Activated CD8-positive, alpha-beta memory T cell treated with anti-CD3 and anti-CD28 coated beads, Interleukin-2, amount 50 U/mL, for 4 hours (primary cell): ENCODE data around the gene IL2RG.

Experiments used
- DNase-seq: peaks from one replicate; pipeline ENCODE4 v3.0.0-alpha.2; 2020

IL2RG gene

DNA sequence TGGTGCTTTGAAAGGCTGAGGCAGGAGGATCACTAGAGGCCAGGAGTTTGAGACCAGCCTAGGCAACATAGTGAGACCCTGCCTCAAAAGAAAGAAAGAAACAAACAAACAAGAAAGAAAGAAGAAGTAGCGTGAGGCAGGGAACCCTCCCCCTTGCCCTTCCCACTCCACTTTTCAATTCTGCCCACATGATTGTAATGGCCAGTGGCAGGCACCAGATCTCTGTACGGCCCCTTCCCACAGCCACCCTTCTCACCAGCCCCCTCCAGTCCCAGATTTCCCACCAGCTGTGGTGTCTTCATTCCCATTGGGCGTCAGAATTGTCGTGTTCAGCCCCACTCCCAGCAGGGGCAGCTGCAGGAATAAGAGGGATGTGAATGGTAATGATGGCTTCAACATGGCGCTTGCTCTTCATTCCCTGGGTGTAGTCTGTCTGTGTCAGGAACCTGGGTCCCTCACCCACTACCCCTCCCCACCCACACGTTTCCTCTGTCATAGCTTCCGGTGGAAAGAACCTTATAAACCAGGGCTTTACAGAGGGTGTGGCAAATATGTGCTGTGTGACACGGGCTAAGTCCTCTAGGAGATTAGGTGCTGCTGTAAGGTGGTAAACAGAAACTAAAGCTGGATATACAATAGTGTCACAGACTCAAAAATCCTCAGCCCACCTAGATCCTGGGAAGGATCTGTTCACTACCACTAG, at the start of gene IL2RG:
TSS of gene IL2RG (minus strand) at position 437 of the 703 bp plus-strand sequence. CDS start at position 399, 38 bp downstream.
- DNase-seq: peak; percentile 76

- DNase-seq: no peak
Measured at GRCh38 chrX:71160475-71160874, 49.1 kb upstream of the IL2RG start.

DNA sequence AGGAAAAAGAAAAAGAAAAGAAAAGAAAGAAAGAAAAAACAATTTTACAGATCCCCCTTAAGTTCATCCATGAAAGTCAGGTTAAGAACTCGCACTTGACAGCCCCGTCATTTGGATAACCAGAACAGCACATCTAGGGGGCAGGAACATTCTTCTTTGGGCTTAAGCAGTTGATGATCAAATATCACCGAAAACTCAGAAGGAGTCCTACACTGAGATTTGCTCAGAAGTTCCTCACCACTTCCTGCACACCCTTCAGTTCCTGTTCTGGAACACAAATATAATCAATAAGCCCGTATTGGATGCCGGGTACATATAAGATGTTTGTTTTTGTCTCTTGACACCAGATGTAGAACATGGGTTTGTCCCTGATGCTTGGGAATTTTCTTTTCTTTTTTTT, 48.0 kb upstream of the IL2RG start:
- DNase-seq: no peak

- no peak for DNase-seq
Measured at GRCh38 chrX:71158603-71159002, 47.2 kb upstream of the IL2RG start.

DNA sequence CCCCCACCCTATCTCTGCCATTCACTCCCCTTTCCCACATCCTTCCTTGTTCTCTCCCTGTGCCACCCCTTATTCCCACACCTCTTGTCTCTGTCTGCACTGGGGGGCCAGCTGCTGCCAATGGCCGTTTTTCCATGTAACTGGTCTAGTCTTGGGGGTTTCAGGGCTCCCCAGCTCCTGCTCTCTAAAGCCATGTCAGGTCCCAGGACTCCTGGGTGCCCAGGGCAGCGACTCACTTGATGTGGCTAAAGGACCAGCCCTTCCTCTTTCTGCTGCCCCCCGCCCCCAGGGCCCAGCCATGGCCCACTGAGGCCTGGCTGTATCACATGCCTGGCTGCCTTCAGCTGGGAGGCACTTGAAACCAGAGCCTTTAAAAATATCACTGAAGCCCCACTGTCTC, 43.3 kb upstream of the IL2RG start:
- DNase-seq: no peak

- DNase-seq: no peak
Measured at GRCh38 chrX:71154196-71154595, 42.8 kb upstream of the IL2RG start.

DNA sequence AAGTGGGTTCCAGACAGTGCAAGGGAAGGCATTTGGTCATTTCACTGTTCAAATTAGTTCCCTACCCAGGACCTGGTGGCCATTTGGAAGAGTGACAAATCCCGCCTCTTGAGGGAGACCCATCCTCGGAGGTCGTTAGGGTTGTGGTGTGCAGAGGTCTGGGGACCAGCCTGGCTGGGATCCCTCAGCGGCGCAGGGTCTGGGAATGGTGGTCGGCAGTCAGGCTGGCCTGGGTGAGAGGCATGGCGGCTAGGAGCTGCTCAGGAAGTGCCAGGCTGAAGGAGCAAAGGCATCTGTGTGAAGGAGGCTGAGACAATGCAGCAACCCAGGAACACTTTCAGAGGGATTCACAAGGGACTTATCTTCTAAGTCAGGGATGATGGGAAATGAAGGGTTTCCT, 40.0 kb upstream of the IL2RG start:
- DNase-seq: no peak

DNA sequence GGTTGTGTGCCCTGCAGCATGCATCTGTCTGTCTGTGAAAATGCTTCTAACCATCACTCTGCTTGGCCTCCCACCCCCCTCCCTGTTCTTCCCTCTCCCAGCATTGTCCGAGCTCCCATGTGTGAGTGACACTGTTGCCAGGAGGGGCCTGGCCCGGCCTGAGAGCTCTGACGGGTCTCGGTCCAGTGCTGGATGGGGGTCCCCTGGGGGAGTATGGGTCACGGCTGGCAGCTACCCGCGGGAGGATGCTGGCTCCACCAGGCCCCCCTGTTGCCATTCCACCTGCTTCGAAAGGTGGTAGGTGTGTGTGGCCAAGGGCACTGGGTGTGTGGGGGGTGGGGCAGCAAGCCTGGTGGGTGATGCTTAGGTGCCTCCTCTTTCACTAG, 36.9 kb upstream of the IL2RG start:
- DNase-seq: no peak

DNA sequence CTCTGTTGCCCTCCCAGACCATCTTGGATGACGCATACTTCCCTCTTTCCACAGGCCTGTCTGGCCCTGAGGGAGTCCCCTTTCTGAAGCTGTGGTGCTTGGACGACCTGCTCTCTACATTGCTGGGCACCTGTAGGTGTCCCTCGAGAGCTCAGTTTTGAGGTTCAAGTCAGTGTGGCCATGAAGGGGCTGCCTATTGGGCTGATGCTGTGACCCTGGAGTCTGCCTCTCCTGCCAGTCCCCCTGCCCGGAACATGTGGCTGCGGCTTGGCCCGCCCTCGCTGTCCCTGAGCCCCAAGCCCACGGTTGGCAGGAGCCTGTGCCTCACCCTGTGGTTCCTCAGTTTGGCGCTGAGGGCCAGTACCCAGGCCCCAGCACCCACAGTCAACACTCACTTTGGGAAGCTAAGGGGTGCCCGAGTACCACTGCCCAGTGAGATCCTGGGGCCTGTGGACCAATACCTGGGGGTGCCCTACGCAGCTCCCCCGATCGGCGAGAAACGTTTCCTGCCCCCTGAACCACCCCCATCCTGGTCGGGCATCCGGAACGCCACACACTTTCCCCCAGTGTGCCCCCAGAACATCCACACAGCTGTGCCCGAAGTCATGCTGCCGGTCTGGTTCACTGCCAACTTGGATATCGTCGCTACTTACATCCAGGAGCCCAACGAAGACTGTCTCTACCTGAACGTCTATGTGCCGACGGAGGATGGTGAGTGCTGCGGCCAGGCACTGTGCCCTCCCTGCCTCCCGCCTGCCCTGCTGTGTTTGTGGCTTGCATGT, 36.3 kb upstream of the IL2RG start:
- no peak for DNase-seq

DNA sequence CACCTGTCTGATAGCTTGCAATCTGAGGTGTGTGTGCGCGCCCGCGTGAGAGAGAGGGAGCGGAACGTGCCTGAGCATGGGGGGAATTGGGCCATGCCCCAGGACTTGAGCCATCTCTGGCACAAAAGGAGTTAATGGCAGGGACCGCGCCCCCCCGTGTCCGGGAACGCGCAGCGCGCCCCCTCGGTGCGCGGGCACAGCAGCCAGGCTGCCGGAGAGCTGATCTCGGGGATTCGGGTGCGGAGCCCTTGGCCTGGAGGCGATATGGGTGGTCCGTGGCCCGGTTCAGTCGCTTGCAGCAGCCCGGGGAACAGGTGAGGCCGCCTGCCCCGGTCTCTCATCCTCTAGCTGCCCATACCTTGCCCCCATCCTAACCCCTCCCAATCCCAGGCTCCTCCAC, 33.3 kb upstream of the IL2RG start, which contains the start of gene NLGN3:
TSS of gene NLGN3 (plus strand) at position 191 of the 400 bp plus-strand sequence. CDS start 2,909 bp downstream, outside the sequence.
- no peak for DNase-seq

DNA sequence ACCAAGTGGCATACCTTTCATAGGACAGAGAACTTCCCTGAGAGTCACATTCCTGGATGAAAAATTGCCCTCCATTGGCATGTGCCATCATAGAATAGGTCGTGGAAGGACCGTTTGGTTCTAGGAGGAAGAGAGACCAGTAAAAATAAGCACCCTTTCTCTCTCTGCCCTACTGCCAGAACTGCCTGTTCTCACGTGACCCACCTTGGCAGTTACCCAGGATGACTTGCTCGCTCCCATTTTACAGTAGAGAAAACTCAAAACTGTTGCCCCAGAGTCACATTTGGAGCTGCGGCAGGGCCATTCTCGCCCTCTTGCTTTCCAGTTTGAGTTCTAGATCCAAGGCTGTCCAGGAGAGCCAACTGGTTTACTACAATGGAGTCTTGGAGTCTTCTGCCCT, 32.1 kb upstream of the IL2RG start:
- DNase-seq: no peak

- DNase-seq: no peak
Measured at GRCh38 chrX:71140440-71140839, 29.1 kb upstream of the IL2RG start.

DNA sequence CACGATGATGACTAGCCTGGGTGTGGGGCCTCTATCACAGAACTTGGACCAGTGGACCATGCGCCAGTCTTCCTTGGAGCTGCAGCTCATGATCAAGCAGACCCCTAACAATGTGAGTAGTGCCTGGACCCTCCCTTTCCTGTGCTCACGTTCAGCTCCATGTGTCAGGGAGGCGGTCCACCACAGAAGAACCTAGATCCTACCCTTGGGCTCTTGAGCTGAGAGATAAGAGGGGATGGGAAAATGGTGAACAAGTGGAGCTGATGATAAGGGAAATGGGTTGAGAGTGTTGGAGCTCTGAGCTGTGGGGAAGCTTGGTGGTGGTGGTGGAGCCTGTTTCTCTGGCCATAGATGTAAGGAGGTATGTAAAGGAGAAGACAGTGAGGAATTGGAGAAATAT, 20.1 kb upstream of the IL2RG start:
- no peak for DNase-seq

DNA sequence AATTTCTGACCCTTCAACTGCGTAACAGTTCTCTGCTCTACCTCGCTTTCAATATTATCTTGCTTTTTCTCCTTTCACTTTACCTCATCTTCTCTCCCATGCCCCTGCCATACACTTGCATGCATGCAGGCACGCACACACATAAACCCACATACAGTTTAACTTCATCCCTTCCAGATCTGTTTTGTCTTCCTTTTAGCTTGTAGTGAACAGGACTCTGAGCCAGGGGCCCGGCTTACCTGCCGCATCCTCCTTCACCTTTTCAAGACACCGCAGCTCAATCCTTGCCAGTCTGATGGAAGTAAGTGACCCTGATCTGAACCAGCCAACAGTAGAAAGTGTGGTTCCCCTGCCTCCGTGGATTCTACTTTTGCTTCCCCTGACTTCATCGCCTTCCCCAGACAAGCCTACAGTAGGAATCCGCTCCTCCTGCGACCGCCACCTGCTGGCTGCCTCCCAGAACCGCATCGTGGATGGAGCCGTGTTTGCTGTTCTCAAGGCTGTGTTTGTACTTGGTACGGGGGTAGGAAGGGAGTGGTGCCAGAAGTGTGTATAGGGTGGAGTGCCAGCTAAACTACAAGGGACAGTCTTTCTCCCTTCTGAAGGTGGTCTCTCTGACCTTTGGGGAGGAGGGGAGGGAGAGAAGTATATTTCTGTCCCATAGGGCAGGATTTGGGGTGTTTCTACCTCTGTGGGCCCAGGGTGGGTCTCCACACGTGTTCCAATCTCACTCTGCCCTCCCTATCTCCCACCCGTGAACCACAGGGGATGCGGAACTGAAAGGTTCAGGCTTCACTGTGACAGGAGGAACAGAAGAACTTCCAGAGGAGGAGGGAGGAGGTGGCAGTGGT, 17.8 kb upstream of the IL2RG start:
- DNase-seq: peak; percentile 79

DNA sequence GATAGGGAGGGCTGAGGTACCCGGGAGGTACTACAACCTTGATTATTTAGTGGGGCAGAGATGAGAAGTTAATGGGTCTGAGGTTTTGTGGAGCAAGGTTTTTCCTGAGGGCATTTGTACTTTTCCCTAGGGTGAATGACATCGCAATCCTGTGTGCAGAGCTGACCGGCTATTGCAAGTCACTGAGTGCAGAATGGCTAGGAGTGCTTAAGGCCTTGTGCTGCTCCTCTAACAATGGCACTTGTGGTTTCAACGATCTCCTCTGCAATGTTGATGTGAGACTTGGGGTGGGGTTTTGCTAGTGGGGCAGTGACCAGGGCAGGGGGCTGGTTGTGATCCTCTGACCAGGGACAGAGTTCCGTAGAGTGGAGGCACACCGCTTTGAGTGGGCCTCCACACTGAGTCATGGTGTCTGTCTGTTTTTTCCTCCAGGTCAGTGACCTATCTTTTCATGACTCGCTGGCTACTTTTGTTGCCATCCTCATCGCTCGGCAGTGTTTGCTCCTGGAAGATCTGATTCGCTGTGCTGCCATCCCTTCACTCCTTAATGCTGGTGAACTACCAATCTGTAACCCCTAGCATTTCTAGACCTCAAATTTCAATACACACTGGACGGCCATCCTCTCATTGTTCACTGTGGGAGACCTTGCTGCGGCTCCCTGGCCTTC, 16.9 kb upstream of the IL2RG start:
- DNase-seq: no peak

DNA sequence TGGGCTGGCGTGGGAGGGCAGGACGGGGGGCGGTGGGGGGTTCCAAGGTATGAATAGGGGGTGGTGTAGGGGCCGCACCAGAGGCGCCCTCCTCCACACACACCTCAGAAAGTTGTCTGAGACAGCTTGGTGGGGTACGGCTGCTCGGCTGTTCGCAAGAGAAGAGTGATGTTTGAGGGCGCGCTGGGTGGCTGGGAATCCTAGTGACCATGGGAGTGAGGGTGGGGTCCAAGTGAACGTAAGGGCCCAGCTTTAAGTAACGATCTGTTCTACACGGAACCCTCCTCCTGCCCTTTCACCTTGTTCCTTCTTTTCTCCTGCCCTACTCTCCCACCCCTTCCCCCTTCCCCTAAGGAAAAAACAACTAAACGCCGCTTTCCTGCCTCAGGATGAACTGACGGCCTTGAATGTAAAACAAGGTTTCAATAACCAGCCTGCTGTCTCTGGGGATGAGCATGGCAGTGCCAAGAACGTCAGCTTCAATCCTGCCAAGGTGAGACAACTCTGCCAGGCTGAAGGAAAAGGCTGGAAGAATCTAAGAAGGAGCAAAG, 7.7 kb upstream of the IL2RG start:
- DNase-seq: no peak

- DNase-seq: peak; percentile 82
Measured at GRCh38 chrX:71118032-71118984, 6.9 kb upstream of the IL2RG start, which contains the start of gene MED12. Gene MED12 (plus strand): TSS chrX:71118596. CDS start chrX:71118755, 159 bp downstream.

GRCh38 chrX:71117358-71117757, 6.0 kb upstream of the IL2RG start:
- no peak for DNase-seq

DNA sequence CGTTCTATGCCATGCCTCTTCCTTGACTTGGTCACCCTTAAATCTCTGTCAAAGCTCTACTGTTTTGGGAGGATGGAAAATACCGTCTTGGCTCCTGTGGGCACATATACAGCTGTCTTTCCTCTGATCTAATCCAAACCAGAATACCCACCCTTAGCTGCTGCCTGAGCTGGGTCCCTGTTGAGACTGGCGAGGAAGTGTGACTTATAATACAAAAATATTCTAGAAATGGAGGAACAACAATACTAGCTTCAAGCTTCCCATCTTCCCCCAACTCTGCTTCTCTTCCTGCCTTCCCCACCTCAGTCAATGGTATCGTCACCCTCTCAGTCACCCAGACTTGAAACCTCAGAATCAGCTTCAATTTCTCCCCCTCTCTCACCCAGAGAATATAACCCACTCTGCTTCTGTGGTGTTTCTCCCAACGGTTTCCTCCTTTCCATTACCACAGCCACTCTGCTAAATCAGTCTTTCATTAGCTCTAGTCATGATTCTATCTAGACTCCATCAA, 599 bp upstream of the IL2RG start:
- DNase-seq: peak; percentile 28

DNA sequence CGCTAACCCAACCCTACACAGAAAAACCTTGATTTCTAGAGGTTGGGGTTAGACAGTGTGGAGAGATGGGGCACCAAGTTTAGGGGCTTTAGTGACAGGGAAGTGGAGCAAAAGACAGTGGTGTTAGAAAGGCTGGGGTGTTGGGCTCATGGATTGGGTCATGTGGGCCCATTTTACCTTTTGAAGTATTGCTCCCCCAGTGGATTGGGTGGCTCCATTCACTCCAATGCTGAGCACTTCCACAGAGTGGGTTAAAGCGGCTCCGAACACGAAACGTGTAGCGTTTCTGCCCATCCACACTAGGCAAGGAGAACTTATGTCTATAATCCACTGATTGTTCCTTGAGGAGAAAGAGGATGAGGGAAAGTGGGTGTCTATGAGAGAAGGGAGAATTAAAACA, 2.3 kb downstream of the IL2RG start:
- DNase-seq: no peak
